GM18511 (cell line): ENCODE measurements around the gene CBX2.
"Not testable (repeated sequence)": the region's sequence is repeated elsewhere in the genome, so short reads cannot be mapped to it uniquely, and the experiment has no call there.

Source experiments
- ATAC-seq: cut with Tn5 transposase; IDR thresholded peaks from one replicate; pipeline ENCODE4 v1.9.1; 2021; ENCODE audit warnings: mild to moderate bottlenecking, moderate library complexity; ENCODE audit not compliant: unreplicated experiment

Gene CBX2

DNA sequence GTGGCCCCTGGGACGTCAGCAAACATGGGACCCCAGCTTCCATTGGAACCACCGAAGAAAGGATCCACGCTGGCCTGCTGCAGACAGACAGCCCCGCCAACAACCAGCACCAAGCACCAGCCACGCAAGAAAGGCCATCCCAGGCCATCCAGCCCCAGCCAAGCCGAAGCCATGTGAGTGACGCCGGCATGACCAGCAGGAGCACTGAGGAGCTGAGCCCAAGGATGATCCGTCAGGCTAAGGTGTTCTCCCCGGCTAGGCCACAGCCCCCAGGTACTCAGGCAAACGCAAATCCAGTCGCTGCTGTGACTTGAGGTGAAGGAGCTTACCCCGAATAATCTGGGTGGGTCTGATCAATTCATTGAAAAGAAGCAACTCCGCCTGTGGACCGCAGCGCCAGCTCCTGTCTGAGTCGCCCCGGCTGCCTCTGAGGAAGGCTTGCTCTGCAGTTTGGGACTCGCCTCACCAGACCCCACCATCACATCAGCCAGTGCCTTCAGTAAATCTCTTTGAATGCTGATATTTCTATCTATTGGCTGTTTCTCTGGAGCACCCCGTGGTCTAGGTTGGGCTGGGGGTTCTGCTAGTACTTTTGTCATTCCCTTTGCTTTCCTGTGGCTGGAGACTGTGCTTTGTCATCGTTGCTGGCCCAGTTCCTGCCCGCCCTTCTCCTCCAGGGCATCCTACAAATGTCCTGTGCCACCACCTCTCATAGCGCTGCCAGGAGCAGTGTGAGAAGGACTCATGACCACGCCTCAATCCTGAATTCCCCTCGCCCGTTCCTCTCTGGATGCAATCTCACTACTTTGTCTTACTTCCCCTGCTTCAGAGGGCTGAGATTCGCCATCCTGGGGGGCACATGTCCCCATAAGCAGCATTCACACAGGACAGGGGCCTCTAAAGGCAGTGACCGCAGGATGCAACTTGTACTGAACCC, 8.1 kb upstream of the CBX2 start:
- ATAC-seq = no peak

- no peak for ATAC-seq
Measured at GRCh38 chr17:79771276-79771675, 6.7 kb upstream of the CBX2 start.

GRCh38 chr17:79772726-79773125, 5.2 kb upstream of the CBX2 start:
- not testable (repeated sequence) for ATAC-seq

GRCh38 chr17:79774561-79774975, 3.4 kb upstream of the CBX2 start:
- ATAC-seq = no peak

- ATAC-seq = no peak
Measured at GRCh38 chr17:79775632-79776031, 2.3 kb upstream of the CBX2 start.

GRCh38 chr17:79776376-79777119, 1.4 kb upstream of the CBX2 start:
- no peak for ATAC-seq

GRCh38 chr17:79777120-79777893, 641 bp upstream of the CBX2 start:
- ATAC-seq = peak; percentile 18

DNA sequence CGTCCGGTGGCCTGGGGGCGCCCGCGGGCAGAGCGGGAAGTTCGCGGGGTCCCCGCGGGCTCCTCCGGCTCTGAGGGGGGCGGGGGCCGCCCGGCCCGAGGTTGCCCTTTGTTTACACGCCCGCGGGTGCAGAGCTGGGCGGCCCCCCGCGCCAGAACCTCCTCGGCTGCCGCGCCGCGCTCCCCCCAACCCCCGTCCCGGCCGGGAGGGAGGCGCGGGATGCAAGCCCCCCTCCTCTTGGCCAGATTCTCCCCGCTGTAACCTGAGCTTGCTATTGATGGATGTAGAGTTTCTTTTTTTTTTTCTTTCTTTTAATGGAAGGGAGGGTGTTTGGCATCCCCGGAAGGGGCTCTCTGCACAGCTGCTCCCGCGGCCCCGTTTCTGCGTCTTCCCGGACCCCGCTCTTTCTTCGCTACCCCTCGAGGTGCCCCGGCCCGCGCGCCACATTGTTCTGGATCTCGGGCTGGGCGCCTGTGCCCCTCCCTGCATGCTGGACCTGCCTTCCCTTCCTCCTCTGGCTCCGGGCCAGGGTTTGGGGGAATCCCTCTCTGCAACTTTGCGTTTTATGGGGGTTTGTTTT, 646 bp downstream of the CBX2 start:
- ATAC-seq = peak; percentile 26

DNA sequence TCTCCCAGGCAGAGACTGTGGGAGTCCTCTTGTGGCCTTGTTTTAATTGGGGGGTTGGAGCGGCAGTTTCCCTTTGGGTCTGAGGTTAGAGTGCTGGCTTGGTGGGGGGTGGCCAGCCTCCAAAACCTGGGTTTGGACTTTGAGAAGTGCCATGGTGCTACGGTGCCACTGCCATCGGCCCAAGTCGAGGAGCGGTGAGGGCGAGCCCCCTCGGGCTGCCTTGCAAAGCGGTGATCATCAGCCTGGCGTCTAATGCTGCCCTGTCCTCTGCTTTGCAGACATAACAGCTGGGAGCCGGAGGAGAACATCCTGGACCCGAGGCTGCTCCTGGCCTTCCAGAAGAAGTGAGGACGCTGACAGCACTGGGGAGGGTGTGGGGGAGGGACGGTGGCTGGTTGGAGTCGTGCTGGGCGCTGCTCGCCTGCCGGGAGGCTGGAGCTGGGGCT, 1.2 kb downstream of the CBX2 start:
- no peak for ATAC-seq

GRCh38 chr17:79779661-79780365, 1.9 kb downstream of the CBX2 start:
- ATAC-seq = no peak

DNA sequence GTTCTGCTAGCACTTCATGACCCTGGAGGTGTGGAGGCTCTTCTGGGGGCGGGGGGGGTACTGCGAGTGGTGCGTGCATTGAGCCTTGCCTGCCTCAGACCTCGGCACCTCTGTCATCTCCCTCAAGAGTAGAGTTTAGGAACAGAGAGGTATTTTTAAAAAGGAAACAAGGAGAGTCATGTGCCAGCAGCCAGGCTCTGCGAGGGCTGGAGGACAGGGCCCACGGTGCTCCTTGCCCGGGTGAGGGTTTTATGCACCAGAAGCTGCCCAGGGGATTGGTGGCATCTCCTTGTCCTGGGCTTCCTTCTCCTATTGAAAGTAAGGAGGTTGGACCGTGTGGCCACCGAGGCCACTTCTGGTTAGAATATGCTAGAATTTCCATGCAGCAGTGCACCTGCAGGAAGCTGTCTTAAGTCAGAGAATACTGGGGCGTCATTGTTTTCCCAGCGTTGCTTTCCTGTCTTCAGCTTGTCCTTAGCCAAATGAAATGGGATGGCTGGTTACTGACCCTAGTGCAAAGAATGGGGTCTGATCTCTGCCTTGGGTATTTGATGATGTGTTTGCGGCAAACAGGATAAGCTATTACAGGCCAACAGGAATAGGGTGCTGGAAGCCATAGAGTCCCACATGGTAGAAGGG, 3.2 kb downstream of the CBX2 start:
- no peak for ATAC-seq

DNA sequence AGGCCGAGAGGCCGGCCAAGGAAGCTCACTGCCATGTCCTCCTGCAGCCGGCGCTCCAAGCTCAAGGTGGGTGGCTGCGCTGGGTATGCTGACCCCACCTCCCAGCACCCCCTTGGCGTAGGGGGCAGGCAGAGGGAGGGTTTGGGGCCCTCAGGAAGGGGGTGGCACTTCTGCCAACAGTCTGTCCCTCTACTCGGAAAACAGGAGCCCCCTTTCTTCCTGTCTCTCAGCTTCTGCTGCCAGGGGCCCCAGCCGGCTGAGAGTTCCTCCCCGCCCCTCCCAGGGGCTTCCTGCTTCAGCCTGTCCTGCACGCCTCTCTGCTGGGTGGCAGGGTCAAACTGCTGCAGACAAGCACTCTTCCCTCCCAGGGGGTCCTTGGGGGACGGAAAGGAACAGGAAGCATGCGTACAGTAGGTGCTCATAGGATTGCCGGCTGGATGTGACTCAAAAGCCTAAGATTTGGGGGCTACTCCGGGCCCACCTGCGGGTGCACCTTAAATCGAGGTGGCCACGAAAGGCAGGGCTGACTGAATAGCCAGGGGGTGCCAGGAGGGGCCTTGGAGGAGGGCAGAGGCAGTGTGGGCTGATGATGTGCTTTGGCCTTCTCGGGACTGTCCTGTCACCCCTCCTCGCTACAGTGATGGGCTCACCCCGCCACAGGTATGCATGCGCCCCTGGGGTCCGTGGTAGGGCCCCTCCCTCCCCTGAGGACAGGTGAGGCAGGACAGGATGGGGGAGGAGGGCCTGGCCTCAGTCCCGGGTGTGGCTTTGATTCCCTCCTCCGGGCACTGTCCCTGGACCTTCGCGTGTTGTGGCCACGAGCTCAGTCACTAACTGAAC, 4.0 kb downstream of the CBX2 start:
- ATAC-seq = no peak

DNA sequence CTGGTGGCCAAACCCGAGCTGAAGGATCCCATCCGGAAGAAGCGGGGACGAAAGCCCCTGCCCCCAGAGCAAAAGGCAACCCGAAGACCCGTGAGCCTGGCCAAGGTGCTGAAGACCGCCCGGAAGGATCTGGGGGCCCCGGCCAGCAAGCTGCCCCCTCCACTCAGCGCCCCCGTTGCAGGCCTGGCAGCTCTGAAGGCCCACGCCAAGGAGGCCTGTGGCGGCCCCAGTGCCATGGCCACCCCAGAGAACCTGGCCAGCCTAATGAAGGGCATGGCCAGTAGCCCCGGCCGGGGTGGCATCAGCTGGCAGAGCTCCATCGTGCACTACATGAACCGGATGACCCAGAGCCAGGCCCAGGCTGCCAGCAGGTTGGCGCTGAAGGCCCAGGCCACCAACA, 5.9 kb downstream of the CBX2 start:
- ATAC-seq = no peak

GRCh38 chr17:79784353-79785016, 6.5 kb downstream of the CBX2 start:
- ATAC-seq = no peak

DNA sequence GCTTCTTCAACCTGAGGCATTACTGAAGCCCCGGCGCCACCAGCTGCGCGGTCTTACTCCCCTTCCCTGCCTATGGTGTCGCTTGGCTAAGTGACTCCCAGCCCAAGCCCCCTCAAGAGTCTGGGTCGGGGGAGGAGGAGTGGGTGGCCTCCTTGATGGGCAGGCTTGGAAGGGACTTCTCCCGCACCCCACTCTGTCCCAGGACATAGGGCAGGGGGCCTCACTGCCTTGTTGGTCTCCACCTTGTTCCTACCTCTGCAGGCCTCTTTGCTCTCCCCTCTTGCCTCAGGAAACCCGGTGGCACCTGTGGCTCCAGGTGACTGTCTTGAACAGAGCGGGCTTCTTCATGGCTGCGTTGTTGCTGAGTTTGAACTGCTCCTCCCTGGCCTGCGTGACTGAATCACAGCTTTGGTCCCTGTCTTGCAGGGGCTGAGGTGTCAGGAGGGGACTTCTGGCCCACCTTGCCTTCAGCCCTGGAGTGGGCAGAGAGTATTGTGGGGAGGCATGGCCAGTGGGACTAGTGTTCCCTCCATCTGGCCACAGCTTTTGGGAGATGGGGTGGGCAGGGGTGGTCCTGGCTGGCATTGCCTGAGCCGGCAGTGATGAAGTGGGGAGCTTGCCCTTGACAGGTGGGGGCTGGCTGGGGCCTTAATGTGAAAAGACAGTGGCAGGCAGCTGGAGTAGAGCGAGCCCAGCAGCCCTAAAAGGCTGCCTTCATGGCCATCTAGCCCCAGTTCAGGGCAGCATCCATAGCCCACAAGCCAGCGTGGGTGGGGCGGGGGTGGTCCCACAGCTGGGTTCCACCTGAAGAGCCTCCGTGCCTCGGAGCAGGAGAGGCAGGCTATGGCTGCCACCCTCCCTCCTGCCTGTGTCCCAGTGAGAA, 7.3 kb downstream of the CBX2 start:
- no peak for ATAC-seq

GRCh38 chr17:79785900-79786810, 8.2 kb downstream of the CBX2 start:
- no peak for ATAC-seq
